ENCODE results near the gene TJP1. TPM values are rescaled to one million over a fixed set of nuclear protein-coding genes. Genes with fewer than 3 reads are reported as not detected.
"Not testable (repeated sequence)": the region's sequence is repeated elsewhere in the genome, so short reads cannot be mapped to it uniquely, and the experiment has no call there.

The TJP1 gene
- total RNA-seq, 8 experiments from 2014 or later, result 25.1 to 375 (median 57.5) TPM

DNA sequence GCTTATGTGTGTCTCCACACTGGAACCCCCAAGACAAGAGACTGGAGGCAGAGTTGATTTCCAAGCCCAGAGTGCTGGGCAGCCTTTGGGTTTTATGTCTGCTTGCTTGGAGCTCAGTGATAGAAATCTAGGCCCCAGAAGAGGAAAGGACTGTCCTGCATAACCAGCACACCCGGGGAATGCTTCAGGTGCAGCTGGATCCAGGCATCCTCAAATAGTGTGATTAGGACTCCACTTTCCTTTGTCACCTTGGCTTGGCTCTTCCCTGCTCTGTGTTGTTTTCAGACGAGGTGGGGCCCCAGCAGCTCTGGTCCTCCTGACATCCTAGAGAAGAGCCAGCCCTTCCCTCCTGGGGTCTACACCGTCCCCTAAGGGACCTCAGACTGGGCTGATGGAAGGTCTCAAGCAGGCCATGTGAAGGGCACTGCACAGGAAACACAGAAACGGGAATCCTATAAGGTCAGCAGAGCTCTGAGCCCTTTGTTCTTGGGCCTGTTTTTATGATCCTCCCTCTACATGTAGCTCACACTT lies 143.7 kb downstream of the TJP1 start:
- peaks cover 8 to 20% of the 10 kb centered on the region in 2 donors for H3K4me1 ChIP-seq (replicated peaks in 1 of 2)
- no peak for ATAC-seq (replicated peaks in 6 of 8)
- H3K4me3 ChIP-seq, result no peak overlapping the region
- in situ Hi-C loops (cut with MboI; ENCODE audit: low pct_unique_long_range_greater_than_20kb in 2 of 9, low sequenced_read_pairs in 9 of 9, unreplicated experiment in 9 of 9), result loop anchor here in 1 of 9 experiments (25.0 kb wide), 1 partner anchor 384 kb away; no protein-coding TSS in a partner anchor
- no peak overlapping the region for H3K27ac ChIP-seq
- WGBS, 10 experiments, result 90 to 100% methylated on average over 2 of the region's 4 CpGs; no CpG with 5 or more reads in 8 of the 10 experiments

DNA sequence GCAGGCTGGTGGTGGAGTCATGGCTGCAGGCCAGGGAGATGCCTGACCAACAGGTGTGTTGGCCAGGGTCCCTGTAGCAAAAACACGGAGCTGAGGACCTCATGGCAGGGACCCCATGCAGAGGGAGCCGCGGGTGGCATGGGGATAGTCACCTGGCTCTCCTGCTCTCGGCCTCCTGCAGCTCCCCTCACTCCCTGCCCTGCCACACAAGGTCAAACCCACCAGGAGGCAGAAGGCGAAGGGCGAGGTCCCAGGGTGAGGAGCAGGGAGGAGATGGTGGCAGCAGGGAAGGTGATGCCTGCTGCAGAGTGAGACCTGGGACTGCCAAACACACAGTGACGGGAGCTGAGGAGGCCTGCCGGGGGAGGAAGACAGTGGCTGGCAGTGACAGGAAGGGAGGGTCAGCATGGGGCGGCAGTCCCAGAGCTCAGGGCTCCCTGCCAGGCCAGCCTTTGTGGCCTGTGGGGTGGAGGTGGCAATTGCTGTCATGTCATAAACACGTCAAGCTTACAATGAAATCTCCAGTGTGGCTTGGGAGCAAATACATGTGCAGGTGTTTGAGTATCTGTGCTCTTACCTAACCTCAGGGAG lies 144.3 kb downstream of the TJP1 start:
- H3K4me1 ChIP-seq (replicated peaks in 1 of 2), result peaks cover 8 to 20% of the 10 kb centered on the region in 2 donors
- in situ Hi-C loops (cut with MboI; ENCODE audit: low pct_unique_long_range_greater_than_20kb in 2 of 9, low sequenced_read_pairs in 9 of 9, unreplicated experiment in 9 of 9), result loop anchor here in 1 of 9 experiments (25.0 kb wide), 1 partner anchor 384 kb away; no protein-coding TSS in a partner anchor
- no peak for ATAC-seq (replicated peaks in 6 of 8)
- 60 to 100% (median 85%) methylated on average over 1 to 5 of the region's 10 CpGs; no CpG with 5 or more reads in 5 of the 10 experiments for WGBS, 10 experiments
- H3K4me3 ChIP-seq, result no peak overlapping the region
- no peak overlapping the region for H3K27ac ChIP-seq

DNA sequence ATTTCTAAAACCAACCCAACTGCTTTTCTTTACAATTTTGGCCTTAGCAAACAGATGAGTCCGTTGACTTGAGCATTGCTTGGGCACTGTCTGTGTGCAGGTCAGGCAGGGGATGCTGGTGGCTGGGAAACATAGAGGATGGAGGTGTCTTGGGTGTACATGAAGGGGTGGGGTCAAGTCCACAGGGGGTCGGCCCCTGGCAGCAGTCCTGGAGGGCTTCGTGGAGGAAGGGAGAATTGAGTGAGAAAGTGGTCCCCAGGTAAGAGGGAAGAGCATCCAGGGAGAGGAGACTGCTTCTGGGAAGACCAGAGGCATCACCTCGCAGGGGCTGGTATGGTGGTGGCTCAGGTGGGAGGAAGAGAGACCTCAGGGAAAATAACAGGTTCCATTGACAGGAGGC lies 144.8 kb downstream of the TJP1 start:
- ATAC-seq (replicated peaks in 6 of 8), result no peak
- Histone ChIP-seq H3K4me3 (no peak overlapping the region), H3K4me1 (replicated peaks in 1 of 2) (peaks cover 8 to 20% of the 10 kb centered on the region in 2 donors), H3K27ac (peak overlapping the region in 1 of 2 donors; percentile 55)
- in situ Hi-C loops (cut with MboI; ENCODE audit: low pct_unique_long_range_greater_than_20kb in 2 of 9, low sequenced_read_pairs in 9 of 9, unreplicated experiment in 9 of 9), result loop anchor here in 1 of 9 experiments (25.0 kb wide), 1 partner anchor 385 kb away; no protein-coding TSS in a partner anchor
- 87 to 100% (median 90%) methylated on average over 1 to 4 of the region's 4 CpGs; no CpG with 5 or more reads in 6 of the 10 experiments for WGBS, 10 experiments

DNA sequence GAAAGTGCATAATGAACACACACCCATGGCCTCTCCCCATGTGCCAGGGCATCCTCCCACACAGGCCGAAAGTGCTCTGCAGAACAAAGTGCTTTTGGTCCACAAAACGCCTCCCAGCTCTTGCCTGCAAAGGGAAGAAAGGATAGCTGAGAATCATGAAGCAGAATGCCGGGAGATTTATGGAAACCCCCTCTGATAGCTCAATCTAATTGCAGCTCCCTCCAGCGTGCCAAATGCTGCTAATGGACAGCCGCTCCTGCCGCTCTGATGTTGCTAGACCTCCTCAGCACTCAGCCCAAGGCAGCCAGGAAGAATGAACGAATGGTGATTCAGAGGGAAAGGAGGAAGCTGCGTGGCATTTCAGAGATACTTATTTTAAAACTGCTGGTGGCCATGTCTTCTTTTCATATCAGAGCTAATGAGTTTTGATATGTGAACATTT lies 145.3 kb downstream of the TJP1 start:
- Histone ChIP-seq H3K4me1 (replicated peaks in 1 of 2) (peaks cover 9 to 21% of the 10 kb centered on the region in 2 donors), H3K4me3 (no peak overlapping the region), H3K27ac (peak overlapping the region in 1 of 2 donors; percentile 55)
- ATAC-seq (replicated peaks in 6 of 8), result peak in 7 of 8 experiments; percentile 6 to 69 (median 45)
- in situ Hi-C loops (cut with MboI; ENCODE audit: low pct_unique_long_range_greater_than_20kb in 2 of 9, low sequenced_read_pairs in 9 of 9, unreplicated experiment in 9 of 9), result loop anchor here in 1 of 9 experiments (25.0 kb wide), 1 partner anchor 385 kb away; no protein-coding TSS in a partner anchor
- 13 to 79% (median 46%) methylated on average over 1 to 6 of the region's 8 CpGs; no CpG with 5 or more reads in 2 of the 10 experiments for WGBS, 10 experiments

DNA sequence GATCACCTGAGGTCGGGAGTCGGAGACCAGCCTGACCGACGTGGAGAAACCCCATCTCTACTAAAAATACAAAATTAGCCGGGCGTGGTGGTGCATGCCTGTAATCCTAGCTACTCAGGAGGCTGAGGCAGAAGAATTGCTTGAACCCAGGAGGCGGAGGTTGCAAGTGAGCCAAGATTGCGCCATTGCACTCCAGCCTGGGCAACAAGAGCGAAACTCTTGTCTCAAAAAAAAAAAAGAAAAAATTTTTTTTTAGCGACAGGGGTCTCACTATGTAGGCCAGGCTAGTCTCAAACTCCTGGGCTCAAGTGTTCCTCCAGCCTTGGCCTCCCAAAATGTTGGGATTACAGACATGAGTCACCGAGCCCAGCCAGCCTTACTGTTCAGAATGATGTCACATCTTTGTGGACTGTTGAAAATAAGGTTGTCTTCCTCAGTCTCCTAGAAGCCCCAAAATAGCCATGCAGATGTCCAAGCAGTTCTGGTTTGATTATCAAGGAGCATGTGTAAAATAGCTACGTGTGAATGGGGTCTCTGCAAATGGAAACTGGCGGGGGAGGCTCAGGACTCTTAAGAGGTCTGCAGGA lies 145.8 kb downstream of the TJP1 start:
- H3K27ac ChIP-seq, result peak overlapping the region in 1 of 2 donors; percentile 55
- not testable (repeated sequence) for H3K4me3 ChIP-seq
- peak in 5 of 8 experiments; percentile 1 to 12 (median 6) for ATAC-seq (replicated peaks in 6 of 8)
- 0 to 100% (median 80%) methylated on average over 1 to 9 of the region's 13 CpGs; no CpG with 5 or more reads in 1 of the 10 experiments for WGBS, 10 experiments
- peaks cover 14 to 26% of the 10 kb centered on the region in 2 donors for H3K4me1 ChIP-seq (replicated peaks in 1 of 2)
- in situ Hi-C loops (cut with MboI; ENCODE audit: low pct_unique_long_range_greater_than_20kb in 2 of 9, low sequenced_read_pairs in 9 of 9, unreplicated experiment in 9 of 9), result loop anchor here in 1 of 9 experiments (25.0 kb wide), 1 partner anchor 386 kb away; no protein-coding TSS in a partner anchor

DNA sequence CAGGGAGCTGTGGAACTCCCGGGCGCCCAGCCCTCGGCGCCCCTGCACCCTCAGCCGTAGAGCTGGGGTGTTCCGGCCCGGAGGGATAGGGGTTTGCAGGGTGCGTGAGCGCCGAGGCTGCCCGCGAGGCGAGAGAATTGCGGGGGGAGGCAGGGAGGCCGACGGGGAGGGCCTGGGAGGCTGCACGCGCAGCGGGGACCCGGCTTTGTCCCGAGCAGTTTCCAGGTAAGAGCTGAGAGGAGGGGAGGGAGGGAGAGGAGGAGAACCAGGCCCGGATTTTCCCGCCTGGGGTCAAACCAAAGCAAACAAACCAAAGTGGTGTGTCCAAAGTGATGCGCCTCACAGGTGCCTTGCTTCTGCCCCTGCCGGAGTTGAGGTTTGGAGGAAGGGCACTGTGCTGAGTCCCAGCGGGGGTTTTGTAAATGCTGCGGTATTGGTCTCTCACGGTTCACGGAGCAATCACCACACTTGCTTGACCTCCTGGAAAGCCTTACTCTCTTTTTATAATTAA lies 146.4 kb downstream of the TJP1 start:
- no peak overlapping the region for H3K27ac ChIP-seq
- peaks cover 18 to 23% of the 10 kb centered on the region in 2 donors for H3K4me1 ChIP-seq (replicated peaks in 1 of 2)
- no peak for ATAC-seq (replicated peaks in 6 of 8)
- H3K4me3 ChIP-seq, result peak overlapping the region in 1 of 5 donors; percentile 30
- 47 to 100% (median 50%) methylated on average over 1 to 15 of the region's 29 CpGs; no CpG with 5 or more reads in 5 of the 10 experiments for WGBS, 10 experiments
- in situ Hi-C loops (cut with MboI; ENCODE audit: low pct_unique_long_range_greater_than_20kb in 2 of 9, low sequenced_read_pairs in 9 of 9, unreplicated experiment in 9 of 9), result loop anchor here in 1 of 9 experiments (25.0 kb wide), 1 partner anchor 386 kb away; no protein-coding TSS in a partner anchor

DNA sequence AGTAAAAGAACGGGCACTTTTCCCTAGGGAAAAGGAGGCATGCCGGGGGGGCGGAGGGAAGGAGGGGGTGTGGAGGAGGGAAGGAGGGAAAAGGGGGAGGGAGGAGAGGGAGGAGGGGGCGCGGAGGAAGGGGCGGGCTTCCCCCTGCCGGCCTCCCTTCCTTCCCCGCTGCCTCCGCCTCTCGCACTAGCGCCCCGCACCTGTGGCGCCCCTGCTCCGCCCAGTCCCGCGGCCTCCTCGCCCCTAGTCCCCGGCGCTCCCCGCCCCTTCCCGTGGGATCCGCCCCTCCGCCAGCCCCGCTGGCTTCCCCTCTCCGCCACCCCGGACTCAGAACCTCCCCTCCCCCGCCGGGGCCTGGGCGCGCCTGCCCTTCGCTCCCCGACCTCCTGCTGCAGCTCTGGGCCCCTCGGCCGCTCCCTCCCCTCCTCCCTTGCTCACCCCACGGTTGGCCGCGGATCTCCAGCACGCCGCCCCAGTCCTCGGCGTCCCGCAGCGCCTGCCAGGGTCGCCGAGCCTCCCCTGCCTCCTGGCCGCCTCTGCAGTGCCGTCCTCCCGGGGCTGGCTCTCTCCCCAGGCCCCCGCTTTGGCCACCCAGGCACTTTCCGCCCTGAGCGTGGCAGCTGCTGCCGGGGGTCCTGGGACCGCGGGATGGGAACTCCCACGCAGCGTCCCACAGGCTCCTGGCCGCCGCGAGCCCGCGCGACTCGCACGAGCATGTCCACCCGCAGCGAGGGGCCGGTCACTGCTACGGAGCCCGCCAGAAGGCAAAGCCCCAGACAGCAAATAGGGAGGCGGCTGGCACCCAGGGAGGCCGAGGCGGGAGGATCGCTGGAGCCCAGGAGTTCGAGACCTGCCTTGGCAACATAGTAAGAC lies 147.4 kb downstream of the TJP1 start:
- ATAC-seq (replicated peaks in 6 of 8), result peak; percentile 63 to 95 (median 86)
- 10 to 40% methylated on average over 2 of the region's 74 CpGs; no CpG with 5 or more reads in 8 of the 10 experiments for WGBS, 10 experiments
- in situ Hi-C loops (cut with MboI; ENCODE audit: low pct_unique_long_range_greater_than_20kb in 2 of 9, low sequenced_read_pairs in 9 of 9, unreplicated experiment in 9 of 9), result loop anchor here in 1 of 9 experiments (25.0 kb wide), 1 partner anchor 387 kb away; no protein-coding TSS in a partner anchor
- no peak overlapping the region for H3K27ac ChIP-seq
- H3K4me3 ChIP-seq, result peak overlapping the region; percentile 26 to 38 (median 30)
- peaks cover 19 to 20% of the 10 kb centered on the region in 2 donors for H3K4me1 ChIP-seq (replicated peaks in 1 of 2)

DNA sequence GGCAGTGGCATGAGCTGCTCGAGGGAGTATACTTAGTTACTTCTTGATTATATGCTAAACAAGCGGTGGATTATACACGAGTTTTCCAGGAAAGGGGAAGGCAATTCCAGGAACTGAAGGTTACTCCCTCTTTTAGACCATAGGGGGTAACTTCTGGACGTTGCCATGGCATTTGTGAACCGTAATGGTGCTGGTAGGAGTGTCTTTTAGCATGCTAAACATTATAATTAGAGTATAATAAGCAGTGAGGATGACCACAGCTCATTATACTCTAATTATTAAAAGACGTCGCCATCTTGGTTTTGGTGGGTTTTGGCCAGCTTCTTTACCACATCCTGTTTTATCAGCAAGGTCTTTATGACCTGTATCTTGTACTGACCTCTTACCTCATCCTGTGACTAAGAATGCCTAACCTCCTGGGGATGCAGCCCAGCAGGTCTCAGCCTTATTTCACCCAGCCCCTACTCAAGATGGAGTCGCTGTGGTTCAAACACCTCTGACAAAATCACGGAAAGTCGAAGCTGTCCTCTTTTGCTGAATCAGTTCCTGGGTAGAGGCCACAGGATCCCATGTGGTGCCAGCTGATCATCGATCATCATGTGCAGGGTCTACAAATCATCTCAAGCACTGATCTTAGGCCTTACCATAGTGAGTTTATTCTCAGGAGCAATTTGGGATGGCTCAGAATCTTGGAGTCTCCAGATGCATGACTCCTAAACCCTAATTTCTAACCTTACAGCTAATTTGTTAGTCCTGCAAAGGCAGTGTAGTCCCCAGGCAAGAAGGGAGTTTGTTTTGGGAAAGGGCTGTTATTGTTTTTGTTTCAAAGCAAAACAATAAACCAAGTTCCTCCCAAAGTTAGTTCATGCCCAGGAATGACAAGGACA lies 149.1 kb downstream of the TJP1 start:
- WGBS, 10 experiments, result 59 to 100% (median 80%) methylated on average over 1 to 9 of the region's 11 CpGs; no CpG with 5 or more reads in 1 of the 10 experiments
- ATAC-seq (replicated peaks in 6 of 8), result no peak
- in situ Hi-C loops (cut with MboI; ENCODE audit: low pct_unique_long_range_greater_than_20kb in 2 of 9, low sequenced_read_pairs in 9 of 9, unreplicated experiment in 9 of 9), result no loop called here

DNA sequence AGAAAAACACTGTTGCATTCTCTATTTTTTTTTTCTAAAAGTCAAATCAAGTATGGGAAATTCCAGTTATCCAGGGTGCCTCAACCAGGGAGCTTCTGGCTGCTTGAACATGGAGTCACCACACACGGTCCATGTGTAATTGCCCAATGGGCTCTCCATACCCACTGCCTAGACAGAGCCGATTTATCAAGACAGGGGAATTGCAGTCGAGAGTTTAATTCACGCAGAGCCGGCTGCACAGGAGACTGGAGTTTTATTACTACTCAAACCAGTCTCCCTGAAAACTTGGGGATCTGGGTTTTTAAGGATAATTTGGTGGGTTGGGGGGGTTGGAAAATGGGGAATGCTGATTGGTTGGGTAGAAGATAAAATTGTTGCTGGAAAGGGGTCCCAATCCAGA lies 149.8 kb downstream of the TJP1 start:
- in situ Hi-C loops (cut with MboI; ENCODE audit: low pct_unique_long_range_greater_than_20kb in 2 of 9, low sequenced_read_pairs in 9 of 9, unreplicated experiment in 9 of 9), result no loop called here
- WGBS, 10 experiments, result 93 to 100% (median 100%) methylated on average over 1 to 4 of the region's 5 CpGs; no CpG with 5 or more reads in 4 of the 10 experiments
- Histone ChIP-seq H3K27ac (no peak overlapping the region), H3K4me3 (no peak overlapping the region), H3K4me1 (replicated peaks in 1 of 2) (peaks cover 19% of the 10 kb centered on the region in 2 donors)
- ATAC-seq (replicated peaks in 6 of 8), result no peak

More for the DNA sequence above, 149.1 kb downstream of the TJP1 start:
- peaks cover 19 to 20% of the 10 kb centered on the region in 2 donors for H3K4me1 ChIP-seq (replicated peaks in 1 of 2)
- no peak overlapping the region for H3K27ac ChIP-seq
- no peak overlapping the region for H3K4me3 ChIP-seq

DNA sequence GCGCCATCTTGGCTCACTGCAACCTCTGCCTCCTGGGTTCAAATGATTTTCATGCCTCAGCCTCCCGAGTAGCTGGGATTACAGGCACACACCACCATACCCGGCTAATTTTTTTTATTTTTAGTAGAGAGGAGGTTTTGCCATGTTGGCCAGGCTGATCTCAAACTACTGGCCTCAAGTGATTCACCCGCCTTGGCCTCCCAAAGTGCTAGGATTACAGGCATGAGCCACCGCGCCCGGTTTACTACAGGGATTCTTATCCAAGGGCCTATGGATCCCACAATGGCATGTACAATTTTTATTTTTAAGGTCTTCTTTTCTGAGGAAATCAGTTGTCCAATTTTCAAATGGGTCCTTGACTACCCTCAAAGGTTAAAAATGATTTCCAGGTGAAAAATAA lies 150.2 kb downstream of the TJP1 start:
- H3K4me1 ChIP-seq (replicated peaks in 1 of 2), result peaks cover 15 to 19% of the 10 kb centered on the region in 2 donors
- H3K27ac ChIP-seq; H3K4me3 ChIP-seq; ATAC-seq (replicated peaks in 6 of 8); in situ Hi-C loops (cut with MboI; ENCODE audit: low pct_unique_long_range_greater_than_20kb in 2 of 9, low sequenced_read_pairs in 9 of 9, unreplicated experiment in 9 of 9): not testable (repeated sequence)
- WGBS, 10 experiments, result 85 to 100% (median 96%) methylated on average over 1 to 6 of the region's 7 CpGs; no CpG with 5 or more reads in 1 of the 10 experiments
